ENCODE measurements around the gene MBP.

GRCh38 chr18:77051581-77052296 is 80.8 kb downstream of the MBP start:
- no peak for TF ChIP-seq POLR2AphosphoS5 (IDR thresholded peaks at IDR 0.05; ENCODE audit: borderline replicate concordance, low read depth, low read length)
- no peak for TF ChIP-seq EZH2 (IDR thresholded peaks at IDR 0.05)
